NCI-H128 (cell line): ENCODE data around the gene SSR4.

Experiments
- DNase-seq: peaks from one replicate; lab custom pipeline; 2025; ENCODE audit not compliant: unreplicated experiment; lab: John Stamatoyannopoulos, UW

The SSR4 gene

DNA sequence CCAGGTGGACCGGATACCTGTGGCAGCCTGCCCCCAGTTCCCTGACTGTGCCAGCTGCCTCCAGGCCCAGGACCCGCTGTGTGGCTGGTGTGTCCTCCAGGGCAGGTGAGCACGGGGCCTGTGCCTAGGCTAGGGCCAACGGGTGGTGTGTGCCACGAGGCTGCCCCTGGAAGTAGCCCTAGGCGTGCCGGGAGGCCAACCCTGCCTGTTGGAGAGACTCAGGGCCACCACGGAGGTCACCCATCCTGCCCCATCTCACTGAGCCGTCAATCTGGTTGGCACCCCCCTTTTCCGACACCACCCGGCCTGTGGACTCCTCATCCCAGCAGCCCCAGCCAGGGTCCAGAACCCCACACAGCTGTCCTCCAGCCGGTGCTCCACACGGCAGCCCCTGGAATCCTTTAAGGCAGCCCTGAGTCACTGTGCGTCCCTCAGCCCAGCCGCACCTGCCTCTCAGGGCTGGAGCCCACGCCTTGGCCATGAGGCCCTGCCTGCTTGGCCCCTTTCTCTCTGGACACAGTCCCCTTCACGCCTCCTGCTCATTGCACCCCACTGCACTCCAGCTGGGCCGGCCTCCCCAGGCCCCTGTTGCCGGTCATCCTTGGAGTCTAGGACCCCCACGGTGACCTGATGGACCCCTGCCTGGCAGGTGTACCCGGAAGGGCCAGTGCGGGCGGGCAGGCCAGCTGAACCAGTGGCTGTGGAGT is 25.2 kb upstream of the SSR4 start:
- no peak for DNase-seq

- no peak for DNase-seq
These were observed 24.4 kb upstream of the SSR4 start for GRCh38 chrX:153769865-153770600.

DNA sequence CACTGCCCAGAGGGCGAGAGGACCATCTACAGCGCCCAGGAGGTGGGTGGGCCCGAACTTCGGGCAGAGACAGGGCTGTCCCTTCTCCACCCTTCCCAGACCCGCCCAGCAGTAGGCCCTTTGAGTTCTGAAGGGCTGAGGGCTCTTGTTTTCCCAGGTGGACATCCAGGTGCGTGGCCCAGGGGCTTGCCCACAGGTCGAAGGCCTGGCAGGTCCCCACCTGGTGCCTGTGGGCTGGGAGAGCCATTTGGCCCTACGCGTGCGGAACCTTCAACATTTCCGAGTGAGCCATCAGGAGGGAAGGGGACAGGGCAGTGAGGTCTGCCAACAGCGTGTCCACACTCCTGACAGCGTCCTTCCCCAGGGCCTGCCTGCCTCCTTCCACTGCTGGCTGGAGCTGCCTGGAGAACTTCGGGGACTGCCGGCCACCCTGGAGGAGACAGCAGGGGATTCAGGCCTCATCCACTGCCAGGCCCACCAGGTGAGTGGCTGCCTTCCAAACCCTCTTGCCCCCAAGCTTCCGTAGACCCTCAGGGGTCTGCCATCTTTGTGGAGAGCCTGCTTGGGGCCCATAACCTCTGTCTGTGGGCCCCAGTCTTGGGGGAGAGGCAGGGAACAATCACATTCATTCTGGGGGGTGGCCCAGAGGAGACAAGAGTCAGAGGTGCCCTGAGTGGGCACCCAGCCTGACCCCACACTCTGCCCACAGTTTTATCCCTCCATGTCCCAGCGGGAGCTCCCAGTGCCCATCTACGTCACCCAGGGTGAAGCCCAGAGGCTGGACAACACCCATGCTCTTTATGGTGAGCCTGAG is 23.7 kb upstream of the SSR4 start:
- no peak for DNase-seq

DNA sequence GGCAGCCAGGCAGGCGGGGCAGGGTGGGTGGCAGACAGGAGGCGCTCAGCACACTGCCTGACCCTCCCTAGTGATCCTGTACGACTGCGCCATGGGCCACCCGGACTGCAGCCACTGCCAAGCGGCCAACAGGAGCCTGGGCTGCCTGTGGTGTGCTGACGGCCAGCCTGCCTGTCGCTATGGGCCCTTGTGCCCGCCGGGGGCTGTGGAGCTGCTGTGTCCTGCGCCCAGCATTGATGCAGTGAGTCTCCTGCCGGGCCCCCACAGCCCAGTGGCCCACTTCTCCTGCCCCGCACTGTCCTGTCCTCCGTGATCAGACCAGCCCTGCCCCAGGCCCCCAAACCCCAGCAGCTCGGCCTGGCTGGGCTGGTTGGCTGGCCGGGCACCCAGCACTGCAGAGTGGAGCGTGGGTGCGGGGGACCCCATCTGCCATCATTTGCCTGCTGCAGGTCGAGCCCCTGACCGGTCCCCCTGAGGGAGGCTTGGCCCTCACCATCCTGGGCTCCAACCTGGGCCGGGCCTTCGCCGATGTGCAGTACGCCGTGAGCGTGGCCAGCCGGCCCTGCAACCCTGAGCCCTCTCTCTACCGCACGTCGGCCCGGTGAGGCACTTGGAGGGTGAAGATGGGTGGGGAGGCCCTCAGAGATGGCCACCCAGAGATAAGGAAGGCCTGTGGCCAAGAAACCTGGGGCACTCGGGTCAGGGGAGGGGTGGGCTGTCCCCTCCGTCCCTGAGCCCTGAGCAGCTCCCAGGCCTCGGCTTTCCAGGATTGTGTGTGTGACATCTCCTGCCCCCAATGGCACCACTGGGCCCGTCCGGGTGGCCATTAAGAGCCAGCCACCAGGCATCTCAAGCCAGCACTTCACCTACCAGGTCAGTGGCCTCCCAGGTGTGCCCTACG is 22.8 kb upstream of the SSR4 start:
- DNase-seq, result no peak

GRCh38 chrX:153772316-153773217 is 21.9 kb upstream of the SSR4 start:
- DNase-seq, result no peak

- DNase-seq, result no peak
These were observed 21.3 kb upstream of the SSR4 start for GRCh38 chrX:153773218-153773611.

DNA sequence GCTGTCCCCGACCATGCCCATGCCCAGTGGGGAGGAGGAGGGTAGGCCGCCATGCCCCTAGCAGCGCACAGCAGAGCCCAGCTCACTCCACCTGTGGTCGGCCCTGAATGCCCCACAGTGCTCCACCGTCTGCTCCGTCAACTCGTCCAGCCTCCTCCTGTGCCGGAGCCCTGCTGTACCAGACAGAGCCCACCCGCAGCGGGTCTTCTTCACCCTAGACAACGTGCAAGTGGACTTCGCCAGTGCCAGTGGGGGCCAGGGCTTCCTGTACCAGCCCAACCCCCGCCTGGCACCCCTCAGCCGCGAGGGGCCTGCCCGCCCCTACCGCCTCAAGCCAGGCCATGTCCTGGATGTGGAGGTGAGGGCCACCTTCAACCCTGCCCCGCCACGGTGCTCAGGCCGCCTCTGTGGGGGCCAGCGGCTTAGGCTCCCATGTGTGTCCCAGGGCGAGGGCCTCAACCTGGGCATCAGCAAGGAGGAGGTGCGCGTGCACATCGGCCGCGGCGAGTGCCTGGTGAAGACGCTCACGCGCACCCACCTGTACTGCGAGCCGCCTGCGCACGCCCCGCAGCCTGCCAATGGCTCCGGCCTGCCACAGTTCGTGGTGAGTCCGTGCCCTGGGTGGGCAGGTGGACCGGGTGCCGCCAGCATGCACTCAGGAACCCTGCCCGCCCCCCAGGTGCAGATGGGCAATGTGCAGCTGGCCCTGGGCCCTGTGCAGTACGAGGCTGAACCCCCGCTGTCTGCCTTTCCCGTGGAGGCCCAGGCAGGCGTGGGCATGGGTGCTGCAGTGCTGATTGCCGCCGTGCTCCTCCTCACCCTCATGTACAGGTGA is 20.5 kb upstream of the SSR4 start:
- no peak for DNase-seq

DNA sequence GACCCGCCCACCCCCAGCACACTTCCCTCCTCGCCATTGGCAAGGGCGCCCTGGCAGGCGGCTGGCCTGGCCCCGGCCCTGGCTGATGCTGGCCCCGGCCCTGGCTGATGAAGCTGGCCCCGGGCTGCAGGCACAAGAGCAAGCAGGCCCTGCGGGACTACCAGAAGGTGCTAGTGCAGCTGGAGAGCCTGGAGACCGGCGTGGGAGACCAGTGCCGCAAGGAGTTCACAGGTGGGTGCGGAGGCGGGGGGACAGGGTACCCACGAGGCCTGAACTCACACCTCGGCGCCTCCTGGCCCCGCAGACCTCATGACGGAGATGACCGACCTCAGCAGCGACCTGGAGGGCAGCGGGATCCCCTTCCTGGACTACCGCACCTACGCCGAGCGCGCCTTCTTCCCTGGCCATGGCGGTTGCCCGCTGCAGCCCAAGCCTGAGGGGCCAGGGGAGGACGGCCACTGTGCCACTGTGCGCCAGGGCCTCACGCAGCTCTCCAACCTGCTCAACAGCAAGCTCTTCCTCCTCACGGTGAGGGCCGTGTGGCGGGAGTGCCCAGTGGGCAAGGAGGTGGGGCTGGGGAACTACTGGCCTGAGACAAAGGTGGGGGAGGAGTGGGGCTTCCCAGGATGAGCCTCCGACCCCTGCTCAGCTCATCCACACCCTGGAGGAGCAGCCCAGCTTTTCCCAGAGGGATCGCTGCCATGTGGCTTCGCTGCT is 19.7 kb upstream of the SSR4 start:
- no peak for DNase-seq

DNA sequence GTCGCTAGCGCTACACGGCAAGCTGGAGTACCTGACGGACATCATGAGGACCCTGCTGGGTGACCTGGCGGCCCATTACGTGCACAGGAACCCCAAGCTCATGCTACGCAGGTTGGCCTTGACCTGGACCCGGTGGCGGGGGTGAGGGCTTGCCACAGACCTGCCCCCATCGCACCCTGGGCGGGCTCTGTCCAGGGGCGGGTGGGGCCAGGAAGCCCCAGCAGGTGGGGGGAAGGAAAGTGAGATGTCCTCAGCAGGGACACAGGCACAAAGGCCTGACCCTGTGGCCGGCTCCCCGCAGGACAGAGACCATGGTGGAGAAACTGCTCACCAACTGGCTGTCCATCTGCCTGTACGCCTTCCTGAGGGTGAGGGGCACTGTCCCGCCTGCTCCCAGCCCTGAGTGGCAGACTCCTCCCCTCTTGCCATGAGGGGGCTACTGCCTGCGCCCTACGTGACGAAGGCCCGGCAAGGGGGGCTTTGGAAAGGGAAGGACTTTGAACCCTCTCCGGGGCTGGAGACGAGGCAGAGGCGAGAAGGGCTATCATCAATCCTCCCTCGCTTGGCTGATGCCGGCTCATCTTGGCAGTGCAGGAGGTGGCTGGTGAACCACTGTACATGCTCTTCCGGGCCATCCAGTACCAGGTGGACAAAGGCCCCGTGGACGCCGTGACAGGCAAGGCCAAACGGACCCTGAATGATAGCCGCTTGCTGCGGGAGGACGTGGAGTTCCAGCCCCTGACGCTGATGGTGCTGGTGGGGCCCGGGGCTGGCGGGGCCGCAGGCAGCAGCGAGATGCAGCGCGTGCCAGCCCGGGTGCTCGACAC is 19.0 kb upstream of the SSR4 start:
- DNase-seq, result no peak

GRCh38 chrX:153776120-153776599 is 18.3 kb upstream of the SSR4 start:
- DNase-seq, result no peak

- DNase-seq, result no peak
These were observed 17.8 kb upstream of the SSR4 start for GRCh38 chrX:153776611-153777045.

DNA sequence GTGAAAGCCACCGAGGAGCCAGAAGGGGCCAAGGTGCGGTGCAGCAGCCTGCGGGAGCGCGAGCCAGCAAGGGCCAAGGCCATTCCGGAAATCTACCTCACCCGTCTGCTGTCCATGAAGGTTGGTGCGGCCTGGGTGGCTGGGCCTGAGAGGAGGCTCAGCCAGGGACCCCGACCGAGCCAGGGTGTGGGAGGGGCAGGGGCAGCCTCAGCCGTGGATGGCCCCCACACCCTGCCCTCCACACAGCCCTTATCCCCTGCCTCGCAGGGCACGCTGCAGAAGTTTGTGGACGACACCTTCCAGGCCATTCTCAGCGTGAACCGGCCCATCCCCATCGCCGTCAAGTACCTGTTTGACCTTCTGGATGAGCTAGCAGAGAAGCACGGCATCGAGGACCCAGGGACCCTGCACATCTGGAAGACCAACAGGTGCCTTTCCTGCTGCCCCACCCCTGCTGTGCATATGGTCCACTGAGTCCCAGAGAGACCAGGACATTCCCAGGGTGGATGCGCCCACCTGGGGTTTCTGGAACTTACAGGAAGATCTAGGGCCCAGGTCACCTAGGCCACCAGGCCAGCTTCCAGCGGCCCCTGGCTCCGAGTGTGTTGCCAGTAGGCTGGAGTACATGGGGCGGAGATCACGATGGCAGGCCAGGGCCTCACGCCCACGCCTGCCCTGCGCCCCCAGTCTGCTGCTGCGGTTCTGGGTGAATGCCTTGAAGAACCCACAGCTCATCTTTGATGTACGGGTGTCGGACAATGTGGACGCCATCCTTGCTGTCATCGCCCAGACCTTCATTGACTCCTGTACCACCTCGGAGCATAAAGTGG is 17.0 kb upstream of the SSR4 start:
- no peak for DNase-seq

DNA sequence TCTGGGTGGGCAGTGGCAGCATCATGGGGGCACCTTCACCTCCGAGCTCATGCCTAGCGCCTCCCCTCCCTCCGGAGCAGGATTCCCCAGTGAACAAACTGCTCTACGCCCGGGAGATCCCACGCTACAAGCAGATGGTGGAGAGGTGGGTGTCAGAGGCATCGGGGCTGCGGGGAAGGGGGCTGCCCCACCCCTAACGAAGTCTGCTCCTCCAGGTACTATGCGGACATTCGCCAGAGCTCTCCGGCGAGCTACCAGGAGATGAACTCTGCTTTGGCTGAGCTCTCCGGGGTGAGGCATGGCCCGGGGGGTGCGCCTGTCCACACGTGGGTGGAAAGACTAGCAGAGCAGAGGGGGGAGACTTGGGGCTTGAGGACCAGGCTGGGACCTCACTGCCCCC is 16.3 kb upstream of the SSR4 start:
- no peak for DNase-seq

DNA sequence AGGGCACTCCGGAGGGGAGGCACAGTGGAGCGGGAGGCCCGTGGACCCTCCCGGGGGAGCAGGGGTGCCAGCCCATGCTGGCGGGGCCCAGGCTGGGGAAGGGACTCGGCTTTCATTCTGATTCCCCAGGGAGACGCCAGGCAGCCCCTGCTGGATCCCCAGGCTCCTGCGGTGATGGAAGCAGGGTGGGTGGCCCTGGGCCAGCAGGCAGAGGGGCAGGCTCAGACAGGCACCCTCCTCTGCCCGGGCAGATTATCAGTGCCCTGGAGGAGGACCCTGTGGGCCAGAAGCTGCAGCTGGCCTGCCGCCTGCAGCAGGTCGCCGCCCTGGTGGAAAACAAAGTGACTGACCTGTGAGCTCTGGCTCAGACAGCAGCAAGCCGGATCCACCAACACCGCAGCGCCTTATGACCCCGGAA is 15.8 kb upstream of the SSR4 start:
- DNase-seq, result no peak

DNA sequence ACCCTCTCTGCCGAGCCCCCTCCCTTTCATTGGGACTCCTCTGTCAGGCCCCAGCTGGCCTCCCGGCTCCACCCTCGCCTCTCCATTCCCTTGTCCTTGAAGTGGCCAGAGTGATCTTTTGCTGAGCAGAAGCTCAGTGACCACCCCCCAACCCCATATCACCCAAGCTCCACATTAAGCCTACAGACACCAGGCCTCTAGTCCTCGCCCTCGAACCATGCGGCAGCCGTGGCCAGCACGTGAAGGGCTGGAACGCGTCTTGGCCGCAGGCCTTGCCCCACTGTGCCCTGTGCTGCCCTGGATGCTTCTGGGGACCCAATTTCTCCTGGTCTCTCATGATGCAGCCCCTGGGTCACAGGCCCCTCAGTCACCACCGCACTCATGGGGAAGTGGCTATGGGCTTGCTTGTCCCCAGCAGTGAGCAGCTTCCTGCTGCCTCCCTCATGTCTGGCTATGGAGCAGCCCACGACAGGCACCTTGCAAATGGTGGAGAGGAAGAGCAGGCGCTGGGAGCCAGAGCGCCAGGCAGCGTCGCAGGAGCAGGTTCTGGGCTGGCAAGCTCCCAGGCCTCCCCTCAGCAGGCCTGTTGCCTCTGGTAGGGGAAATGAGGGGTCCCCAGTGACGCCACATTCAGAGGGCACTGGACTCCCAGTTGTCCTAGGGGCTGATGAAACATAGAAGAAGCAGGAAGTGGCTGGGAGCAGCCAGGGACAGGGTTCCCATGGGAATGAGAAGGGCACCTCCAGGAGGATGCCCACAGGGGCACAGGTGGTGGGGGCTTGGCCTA is 14.4 kb upstream of the SSR4 start:
- DNase-seq, result no peak
